SK-N-SH (cell line): ENCODE results near the gene ST7.

Experiments used
- CTCF ChIP-seq: fragments of 200-600 bp; sonication (generic); IDR thresholded peaks from 2 replicates; pipeline ENCODE4 v1.6.1; 2017; ENCODE audit warnings: antibody characterized with exemption, mild to moderate bottlenecking, moderate library complexity
- EP300 ChIP-seq, 2 experiments: IDR thresholded peaks; 2 replicates each; pipeline versions ENCODE4 v1.4.0 to v1.6.1; 2012; ENCODE audit warnings: borderline replicate concordance in 1 of 2, low read depth in 1 of 2, low read length in 1 of 2
- EZH2phosphoT487 ChIP-seq: fragments of 200-600 bp; sonication (generic); IDR thresholded peaks from 2 replicates; pipeline ENCODE4 v1.6.1; 2017; ENCODE audit warnings: low read depth, mixed run types, mild to moderate bottlenecking, antibody characterized with exemption, moderate library complexity, borderline replicate concordance
- RFX5 ChIP-seq: IDR thresholded peaks from 2 replicates; pipeline ENCODE4 v1.6.1; 2012; ENCODE audit warnings: mild to moderate bottlenecking, improper control_type of control experiment, low read length
- TAF1 ChIP-seq: IDR thresholded peaks from 2 replicates; pipeline ENCODE4 v1.6.1; 2012; ENCODE audit warnings: low read depth, mild to moderate bottlenecking, low read length, moderate library complexity, borderline replicate concordance
- TCF12 ChIP-seq: IDR thresholded peaks from 2 replicates; pipeline ENCODE4 v1.4.0; 2012

- TF ChIP-seq EZH2phosphoT487 (no peak), CTCF (no peak), TCF12 (no peak), TAF1 (no peak), RFX5 (no peak), EP300 (IDR thresholded peaks at IDR 0.05; ENCODE audit: borderline replicate concordance in 1 of 2, low read depth in 1 of 2, low read length in 1 of 2) (no peak)
Measured at GRCh38 chr7:116911801-116912200, 41.5 kb upstream of the ST7 start.
